Measurements from ENCODE around the gene ABCC11. TPM values are rescaled to one million over a fixed set of nuclear protein-coding genes. Genes with fewer than 3 reads are reported as not detected.
A peak's percentile ranks its signal among the peaks of the same experiment; 100 is the strongest.
"Not testable (repeated sequence)": the region's sequence is repeated elsewhere in the genome, so short reads cannot be mapped to it uniquely, and the experiment has no call there.

The ABCC11 gene
- total RNA-seq, 1 experiment from 2014 or later = not detected

DNA sequence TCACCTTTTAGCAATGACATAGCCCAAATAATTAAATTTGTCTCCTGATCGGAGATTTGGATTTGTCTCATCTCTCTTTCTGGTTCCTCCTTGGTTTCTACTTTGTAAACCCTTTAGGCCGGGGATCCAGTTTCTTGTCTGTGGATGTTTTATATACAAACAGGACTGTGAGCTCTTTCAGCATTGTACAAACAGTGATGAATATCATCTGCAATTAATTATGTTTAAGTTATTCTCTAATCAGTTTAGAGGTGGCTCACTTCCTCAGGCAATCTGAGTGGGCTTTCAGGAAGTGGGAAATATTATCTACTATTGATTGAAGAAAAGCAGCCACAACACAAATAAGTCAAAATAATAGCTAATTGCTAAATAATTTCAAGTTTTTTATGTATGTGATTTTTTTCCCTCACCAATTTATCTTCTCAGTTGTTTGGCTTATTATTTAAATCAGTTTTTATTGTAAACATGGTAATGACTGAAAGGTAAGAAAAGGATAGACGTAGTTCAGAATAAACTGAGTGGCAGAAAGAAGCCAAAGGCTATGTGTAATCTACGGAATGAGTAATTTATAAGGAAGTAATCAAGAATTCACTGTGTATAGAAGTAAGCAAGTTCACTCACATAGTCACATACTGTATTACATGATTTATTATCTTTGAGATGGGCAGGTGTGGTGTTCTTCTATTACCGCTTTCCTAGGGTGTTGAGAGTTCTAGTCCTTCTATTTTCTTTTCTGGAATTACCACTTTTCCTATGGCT, 3.4 kb upstream of the ABCC11 start:
- no peak for DNase-seq (ENCODE audit: low read depth)

DNA sequence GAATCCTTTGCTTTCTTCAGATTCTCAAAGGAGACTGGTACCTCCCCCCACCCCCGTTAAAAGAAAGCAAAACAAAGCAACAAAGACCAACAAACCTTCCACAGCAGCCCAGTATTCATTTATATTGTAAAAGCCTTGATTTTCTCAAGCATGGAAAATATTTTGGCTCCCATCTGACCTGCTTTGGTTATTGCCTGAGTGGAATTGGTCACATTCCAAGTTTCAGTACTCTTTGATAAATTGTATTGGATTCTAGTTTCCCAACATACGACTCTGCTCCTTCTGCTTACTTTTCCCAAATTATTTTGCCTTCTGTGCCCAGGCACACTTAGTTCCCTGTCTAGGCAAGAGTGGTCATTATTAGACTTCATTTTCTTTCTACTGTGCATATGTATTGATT, 1.3 kb downstream of the ABCC11 start:
- DNase-seq (ENCODE audit: low read depth) = no peak

DNA sequence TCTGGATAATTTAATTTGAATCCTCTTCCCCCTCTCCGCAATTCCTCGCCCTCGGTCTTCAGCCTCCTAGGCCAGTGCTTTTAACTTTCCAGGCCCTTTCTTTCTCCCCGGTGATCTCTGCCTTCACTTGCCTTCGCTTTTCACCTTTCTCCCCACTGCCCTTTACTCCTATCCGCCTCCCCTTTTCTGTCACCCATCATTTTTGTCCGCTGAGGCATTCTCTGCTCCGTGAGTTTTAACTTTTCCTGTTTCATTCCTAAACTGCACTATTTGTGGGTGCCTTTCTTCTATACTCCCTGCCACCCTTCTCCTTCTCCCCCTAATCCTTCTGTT, 2.5 kb downstream of the ABCC11 start:
- no peak for DNase-seq (ENCODE audit: low read depth)

DNA sequence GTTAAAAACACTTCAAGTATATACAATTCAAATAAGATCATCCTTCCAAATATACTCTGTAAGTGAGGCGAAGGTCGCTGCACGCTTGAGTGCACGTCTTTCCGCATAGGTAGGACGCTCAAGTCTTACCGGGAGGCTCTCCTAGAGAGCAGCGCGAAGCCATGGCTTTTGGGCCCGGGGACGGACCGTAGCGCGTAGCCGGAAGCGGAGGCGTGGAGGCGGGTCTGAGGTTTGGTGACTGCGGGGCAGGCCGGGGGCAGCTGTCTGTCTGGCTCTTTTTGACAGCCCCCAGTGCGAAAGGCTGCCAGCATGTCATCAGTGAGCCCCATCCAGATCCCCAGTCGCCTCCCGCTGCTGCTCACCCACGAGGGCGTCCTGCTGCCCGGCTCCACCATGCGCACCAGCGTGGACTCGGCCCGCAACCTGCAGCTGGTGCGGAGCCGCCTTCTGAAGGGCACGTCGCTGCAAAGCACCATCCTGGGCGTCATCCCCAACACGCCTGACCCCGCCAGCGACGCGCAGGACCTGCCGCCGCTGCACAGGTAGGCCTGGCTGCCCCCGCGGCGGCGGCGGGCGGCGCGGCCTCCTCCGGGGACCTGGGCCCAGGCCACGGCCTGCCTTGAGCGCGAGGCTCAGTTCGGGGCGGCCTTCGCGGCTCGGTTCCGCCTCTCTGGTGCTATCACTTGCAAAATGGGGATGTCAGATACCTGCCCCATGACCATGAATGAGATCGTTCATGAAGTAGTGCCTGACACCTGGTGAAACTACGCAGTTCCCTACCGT, 3.1 kb downstream of the ABCC11 start, which contains the start of gene LONP2:
Gene LONP2 (plus strand): TSS at position 221 of the 783 bp plus-strand sequence. CDS start 89 bp downstream, at position 310.
- peak; percentile 92 for DNase-seq (ENCODE audit: low read depth)

DNA sequence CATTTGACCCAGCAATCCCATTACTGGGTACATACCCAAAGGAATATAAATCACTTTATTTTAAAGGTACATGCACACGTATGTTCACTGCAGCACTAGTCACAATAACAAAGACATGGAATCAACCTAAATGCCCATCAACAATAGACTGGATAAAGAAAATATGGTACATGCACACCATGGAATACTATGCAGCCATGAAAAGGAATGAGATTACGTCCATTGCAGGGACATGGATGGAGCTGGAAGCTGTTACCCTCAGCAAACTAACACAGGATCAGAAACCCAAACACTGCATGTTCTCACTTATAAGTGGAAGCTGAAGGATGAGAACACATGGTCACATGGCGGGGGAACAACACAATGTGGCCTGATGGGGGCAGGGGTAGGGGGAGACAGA, 7.2 kb downstream of the ABCC11 start:
- not testable (repeated sequence) for DNase-seq (ENCODE audit: low read depth)

DNA sequence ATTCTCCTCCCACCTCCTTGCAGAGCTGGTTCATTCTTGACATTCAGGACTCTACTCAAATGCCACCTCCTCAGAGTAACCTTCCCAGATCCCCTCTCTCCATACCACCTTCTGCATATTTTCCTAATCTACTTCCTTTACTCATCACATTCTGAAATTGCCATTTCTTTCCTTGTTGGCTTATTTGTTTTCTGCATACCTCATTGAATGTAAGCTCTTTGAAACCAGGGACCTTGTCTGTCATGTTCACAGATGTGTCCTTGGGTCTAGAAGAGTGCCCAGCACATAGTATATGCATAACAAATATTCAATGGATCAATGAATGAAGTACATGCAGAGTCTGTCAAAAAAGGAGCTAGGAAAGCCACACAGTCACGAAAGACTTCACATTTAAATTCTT, 11.1 kb downstream of the ABCC11 start:
- DNase-seq (ENCODE audit: low read depth) = no peak

DNA sequence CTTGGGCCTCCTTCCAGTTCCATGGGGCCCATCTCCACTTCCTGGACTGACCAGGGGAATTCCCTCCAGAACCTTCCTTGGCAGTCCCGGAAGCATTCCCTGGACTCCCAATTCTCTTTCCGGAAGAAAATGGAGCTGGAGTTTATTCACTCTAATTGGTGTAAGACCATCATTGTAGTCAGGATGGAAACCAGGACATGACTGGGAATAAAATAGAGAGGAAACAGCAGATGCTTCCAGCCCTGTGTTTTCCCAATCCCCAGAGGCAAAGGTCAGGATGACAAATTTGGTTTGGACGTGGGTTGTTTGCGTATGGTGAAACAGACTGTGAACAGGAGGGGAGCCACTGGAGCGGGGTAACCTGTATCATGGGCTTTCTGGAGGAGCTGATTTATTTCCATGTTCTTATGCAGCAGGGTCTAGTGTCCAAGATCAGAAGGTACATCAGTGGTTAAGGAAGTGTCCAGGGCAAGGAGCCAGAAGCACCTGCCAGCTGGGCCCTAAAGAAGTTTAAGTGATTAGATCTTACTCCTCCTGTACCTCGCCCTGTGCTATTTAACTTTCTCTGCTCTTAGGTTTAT, 11.7 kb downstream of the ABCC11 start:
- no peak for DNase-seq (ENCODE audit: low read depth)

DNA sequence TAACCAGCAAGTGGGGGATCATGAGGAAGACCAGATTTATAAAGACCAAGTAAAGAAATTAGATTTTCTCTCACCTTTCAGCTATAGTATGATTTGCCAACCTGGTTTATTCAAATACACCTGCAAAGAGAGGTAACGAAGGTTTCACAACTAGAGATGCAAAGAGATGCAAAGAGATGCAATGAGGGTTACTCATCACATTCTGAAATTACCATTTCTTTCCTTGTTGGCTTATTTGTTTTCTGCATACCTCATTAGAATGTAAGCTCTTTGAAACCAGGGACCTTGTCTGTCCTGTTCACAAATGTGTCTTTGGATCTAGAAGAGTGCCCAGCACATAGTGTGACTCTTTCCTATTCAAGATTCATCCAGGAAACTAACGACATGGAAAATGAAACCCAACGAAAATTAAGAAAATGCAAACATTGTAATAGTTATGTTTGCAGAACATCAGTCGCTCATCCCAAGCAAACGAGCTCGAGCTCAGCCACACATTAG, 12.2 kb downstream of the ABCC11 start:
- no peak for DNase-seq (ENCODE audit: low read depth)

DNA sequence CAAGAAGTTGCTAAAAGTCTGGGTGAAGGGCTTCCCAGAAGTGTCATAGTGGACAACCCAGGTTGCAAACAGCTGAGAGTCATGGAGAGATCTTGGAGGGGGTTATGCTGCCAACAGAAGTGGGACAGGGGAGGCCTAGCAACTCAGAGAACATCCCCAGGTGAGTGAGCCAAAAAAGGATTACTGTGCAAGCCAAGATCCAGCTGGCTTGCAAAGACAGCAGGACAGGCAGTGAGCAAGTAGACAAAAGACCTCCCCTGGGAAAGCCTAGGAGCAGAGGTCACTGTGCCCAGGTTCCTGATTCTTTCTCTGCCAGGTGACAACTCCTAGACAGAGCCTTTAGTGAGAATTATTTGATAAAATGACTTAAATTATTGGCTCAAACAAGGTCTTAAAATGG, 12.7 kb downstream of the ABCC11 start:
- no peak for DNase-seq (ENCODE audit: low read depth)

DNA sequence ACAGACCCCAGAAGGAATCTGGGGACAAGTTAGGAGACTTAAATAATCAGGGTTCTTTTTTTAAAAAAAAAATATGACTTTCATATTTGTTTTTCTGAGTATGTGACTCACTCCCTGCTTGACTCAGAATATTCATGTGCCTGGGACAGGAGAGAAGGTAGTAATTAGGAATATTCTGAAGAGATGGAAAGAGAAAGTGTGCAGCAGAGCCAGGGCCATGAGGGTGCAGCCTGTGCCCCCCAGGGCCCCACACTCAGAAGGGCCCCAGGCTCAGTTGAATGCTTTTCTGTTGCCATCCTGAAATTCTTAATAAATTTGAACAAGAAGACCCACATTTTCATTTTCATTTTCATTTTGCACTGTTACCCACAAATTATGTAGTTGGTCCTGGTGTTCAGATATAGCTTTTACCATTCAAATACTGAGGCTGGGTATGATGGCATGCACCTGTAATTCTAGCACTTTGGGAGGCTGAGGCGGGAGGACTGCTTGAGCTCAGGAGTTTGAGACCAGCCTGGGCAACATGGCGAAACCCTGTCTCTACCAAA, 14.8 kb downstream of the ABCC11 start:
- peak; percentile 14 for DNase-seq (ENCODE audit: low read depth)

DNA sequence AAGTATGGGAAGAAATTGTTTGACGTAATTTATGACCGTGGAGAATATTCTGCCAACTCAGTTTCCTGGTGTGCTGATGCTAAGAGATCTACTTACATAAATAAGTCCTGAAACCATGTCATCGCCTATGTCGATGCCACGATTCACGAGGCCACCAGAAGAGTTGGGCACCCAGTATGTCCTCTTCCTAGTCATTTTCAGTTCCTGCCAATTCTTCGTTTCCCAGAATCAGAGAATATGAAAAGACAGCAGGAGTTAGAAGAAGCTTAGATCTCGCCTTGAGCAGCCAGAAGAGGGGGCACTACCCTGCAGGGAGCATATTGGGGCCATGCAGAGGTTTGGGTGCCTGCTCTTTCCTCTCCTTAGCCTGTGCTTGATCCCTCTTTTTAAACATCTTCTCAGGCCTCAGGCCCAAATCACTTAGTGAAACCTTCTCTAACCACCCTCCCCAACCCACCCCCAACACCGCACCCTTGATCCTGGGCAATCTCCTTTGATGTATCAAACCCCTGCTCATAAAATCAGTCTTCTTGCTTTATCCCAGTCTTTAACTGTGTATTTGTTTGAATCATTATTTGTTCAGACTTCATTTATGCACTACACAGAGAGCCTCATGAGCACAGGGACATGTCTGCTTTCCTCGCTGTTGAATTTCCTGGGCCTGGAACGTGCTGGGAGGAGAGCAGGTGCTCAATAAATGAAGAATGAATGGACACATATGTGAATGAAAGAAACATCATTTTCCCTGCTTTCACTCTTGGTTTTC, 15.4 kb downstream of the ABCC11 start:
- DNase-seq (ENCODE audit: low read depth) = peak; percentile 27

DNA sequence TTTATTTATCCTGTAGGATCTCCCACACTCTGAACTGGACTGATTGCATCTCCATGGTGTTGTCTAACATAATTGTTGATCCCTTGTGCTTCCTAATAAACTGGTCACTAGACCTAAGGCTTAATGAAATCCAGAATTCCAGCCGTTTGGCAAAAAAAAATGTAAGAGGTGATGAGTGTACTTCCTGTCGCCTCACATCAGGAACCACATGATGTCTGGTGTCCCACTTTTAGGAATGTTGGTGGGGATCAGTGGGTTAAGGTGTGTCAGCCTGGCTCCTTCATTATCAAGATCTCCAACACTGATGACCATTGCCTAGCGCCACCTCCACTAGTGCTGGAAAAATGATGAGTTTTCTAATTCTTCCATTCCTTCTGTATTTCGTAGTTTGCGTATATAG, 21.9 kb downstream of the ABCC11 start:
- peak; percentile 23 for DNase-seq (ENCODE audit: low read depth)

DNA sequence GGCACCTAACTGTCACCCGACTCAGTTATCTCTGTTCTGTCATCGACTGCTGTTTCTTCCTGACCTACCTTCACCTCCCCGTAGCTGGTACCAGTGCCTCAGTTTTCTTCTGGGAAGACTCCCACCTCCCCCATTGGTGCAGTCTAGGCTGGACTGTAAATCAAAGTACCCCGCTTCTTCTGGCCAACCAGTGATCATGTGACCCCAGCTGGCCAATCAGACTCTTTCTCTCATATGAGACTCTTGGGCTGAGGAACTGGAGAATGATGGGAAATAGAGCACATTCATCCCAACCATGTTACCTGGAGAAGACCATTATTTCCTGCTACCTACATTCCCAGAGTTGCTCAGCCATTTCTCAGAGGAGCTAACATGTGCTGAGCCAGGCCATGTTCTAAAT, 23.8 kb downstream of the ABCC11 start:
- DNase-seq (ENCODE audit: low read depth) = no peak

DNA sequence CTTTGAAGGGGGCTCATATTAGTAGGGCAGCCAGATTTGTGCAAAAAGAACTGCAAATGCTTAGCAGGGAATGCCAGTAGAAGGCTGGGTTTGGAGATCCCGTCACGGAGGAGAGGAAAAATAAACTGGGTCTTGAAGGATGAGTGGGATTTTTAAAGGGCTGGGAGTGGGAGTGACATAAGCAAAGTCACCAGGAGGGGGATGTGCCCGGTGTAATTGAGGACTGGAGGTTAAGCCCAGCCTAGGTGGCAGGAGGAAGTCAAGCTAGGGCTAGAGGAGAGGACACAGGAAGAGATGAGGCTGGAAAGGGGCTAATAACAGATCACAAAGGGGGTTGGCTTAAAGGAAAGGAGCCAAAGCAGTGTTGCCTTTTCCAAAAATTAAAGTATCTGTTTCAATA, 26.4 kb downstream of the ABCC11 start:
- DNase-seq (ENCODE audit: low read depth) = no peak

DNA sequence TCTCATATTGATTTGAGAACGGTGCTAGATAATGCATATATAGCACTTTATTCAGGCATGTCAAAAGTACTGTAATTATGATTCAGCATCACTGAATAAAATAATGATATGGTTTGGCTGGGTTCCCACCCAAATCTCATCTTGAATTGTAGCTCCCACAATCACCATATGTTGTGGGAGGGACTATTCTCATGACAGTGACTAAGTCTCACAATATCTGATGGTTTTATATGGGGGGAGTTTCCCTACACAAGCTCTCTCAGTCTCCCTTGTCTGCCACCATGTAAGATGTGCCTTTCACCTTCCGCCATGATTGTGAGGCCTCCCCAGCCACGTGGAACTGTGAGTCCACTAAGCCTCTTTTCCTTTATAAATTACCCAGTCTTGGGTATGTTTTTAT, 28.9 kb downstream of the ABCC11 start:
- DNase-seq (ENCODE audit: low read depth) = no peak

DNA sequence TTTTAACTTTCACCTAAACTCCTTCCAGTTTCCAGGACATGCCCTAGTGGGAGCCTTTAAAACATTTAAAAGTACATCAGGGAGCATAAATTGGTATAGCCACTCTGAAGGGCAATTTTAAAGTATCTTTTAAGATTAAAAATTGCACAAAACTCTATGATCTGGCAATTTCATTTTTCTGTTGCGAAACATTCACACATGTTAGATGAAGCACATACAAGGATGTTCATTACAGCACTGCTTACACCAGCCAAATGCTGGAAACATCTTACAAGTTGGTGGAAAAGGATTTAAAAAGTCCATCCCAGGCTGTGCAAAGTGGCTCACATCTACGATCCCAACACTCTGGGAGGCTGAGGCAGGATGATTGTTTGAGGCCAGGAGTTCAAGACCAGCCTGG, 29.6 kb downstream of the ABCC11 start:
- no peak for DNase-seq (ENCODE audit: low read depth)

DNA sequence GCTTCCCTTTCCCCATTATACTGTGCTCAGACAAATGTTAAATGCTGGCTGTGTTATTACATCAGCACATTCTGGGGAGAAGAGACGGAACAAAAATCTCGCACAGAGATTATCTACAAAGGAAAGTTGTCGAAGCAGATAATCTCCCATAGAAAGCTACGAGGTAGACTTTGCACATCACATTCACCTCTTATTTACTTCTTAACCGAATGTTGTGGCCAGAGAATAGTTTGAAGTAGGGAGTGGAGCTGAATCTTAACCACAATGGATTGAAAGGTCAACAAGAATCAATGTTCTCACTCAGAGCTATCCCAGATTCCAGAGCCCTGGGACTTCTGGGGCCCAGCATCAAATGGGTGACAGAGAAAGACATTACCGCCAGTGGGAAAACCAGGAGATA, 31.6 kb downstream of the ABCC11 start:
- no peak for DNase-seq (ENCODE audit: low read depth)

DNA sequence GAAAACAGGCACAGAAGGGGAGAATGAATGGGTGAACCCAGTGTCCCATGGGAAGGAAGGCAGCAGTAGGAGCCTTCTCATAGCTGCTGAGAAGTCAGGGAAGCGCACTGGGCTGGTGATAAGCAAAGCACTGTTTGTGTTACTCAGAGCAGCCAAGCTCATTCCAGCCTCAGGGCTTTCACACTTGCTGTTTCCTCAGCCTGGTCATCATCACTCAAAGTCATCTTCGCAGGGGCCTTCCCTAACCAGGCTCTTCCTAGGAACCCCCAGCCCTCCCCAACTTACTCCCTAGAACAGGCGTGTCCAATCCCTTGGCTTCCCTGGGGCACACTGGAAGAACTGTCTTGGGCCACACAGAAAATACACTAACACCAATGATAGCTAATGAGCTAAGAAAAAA, 35.3 kb downstream of the ABCC11 start:
- peak; percentile 12 for DNase-seq (ENCODE audit: low read depth)

DNA sequence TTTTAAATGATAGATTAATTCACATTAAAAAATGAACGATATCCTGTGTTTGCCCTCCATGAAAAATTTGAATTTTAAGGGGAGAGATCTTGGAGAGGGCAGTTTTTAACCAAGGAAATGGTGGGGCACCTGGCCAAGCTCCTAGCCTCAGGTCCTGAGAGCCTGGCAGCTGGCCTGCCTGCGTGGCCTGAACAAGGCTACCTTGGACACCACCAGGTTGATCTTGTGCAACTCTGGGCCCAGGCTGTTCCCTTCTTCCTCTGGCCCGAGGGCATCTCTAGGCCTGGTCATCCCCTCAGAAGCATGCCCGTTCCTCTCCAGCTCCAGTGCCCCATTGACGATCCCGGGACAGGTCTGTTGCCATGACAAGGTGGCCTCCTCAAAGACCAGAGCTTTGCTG, 36.6 kb downstream of the ABCC11 start:
- no peak for DNase-seq (ENCODE audit: low read depth)

DNA sequence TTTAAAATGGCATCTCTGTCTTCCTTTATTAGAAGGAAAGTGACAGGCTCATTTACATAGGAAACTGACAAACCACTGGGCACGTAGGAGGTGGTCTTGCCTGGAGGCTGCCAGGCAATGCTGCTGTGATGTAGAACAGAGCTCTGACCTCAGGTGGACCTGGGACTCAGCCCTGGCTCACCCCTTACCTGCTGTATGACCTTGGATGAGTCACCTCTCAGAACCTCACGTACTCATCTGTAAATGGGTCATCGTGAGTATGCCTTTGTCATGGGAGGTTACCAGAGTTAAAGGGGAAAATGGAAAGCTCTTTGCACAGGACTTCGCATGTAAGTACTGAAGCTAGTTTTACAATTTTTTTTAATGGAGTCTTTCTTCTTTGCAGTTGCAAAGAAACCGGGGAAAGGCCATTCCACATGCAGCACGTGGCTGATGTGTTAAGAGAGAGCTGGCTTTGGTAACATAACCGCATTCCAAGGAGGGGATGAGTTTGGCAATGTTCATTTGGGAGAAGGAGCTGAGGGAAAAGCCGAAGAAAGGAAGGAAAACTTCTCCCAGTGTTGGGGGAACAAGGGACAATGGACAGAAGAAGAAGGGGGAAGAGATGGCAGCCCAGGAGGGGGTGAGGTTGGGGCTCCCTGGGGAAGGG, 40.6 kb downstream of the ABCC11 start:
- peak; percentile 6 for DNase-seq (ENCODE audit: low read depth)

DNA sequence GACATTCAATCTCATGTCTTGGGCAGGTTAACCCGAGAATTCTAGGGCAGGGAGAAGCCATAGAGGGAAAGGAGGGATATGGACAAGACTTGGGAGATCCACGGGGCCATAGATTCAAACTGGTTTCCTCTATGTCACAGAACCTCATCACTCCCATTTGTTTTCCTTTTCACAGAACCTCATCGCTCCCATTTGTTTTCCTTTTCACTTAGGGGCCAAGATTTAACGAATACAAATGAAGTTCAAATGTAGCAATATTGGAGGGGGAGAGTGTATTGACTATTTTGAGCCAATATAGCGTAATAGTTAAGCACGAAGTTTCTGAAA, 42.6 kb downstream of the ABCC11 start:
- no peak for DNase-seq (ENCODE audit: low read depth)

All from Daoy (cell line).